GM12875 (cell line): ENCODE results near the gene RANBP9.

ENCODE experiments used
- H3K4me3 ChIP-seq: one replicate; pipeline ENCODE4 v1.5.1; 2011; ENCODE audit warnings: low read depth, low read length, control low read depth
- TF ChIP-seq, protein P1 (sequence below): IDR thresholded peaks from 2 replicates; pipeline ENCODE4 v1.5.1; 2011; ENCODE audit warnings: low read depth, mild to moderate bottlenecking, control low read depth, inconsistent platforms, low read length, moderate library complexity, borderline replicate concordance; ENCODE audit not compliant: insufficient read depth

Gene RANBP9

GRCh38 chr6:13741365-13741764 is 29.7 kb upstream of the RANBP9 start:
- H3K4me3 ChIP-seq, result no peak overlapping the region
- TF ChIP-seq, protein P1, sequence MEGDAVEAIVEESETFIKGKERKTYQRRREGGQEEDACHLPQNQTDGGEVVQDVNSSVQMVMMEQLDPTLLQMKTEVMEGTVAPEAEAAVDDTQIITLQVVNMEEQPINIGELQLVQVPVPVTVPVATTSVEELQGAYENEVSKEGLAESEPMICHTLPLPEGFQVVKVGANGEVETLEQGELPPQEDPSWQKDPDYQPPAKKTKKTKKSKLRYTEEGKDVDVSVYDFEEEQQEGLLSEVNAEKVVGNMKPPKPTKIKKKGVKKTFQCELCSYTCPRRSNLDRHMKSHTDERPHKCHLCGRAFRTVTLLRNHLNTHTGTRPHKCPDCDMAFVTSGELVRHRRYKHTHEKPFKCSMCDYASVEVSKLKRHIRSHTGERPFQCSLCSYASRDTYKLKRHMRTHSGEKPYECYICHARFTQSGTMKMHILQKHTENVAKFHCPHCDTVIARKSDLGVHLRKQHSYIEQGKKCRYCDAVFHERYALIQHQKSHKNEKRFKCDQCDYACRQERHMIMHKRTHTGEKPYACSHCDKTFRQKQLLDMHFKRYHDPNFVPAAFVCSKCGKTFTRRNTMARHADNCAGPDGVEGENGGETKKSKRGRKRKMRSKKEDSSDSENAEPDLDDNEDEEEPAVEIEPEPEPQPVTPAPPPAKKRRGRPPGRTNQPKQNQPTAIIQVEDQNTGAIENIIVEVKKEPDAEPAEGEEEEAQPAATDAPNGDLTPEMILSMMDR, result no peak

DNA sequence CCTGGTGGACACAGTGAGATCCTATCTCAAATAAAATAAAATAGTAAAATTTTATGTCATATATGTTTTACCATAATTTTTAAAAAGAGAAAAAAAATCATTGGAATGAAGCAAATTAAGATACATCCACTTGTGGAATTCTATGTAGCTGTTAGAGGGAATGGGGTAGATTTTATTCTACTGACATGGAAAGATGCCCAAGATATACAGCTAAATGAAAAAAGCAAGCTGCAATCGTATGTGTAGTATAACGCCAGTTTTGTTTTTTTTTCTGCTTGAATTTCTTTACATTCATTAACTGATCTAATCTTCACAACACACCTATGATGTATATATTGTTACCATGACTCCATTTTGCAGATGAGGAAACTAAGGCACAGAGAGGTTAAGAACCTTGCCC is 23.4 kb upstream of the RANBP9 start:
- TF ChIP-seq, protein P1, result no peak
- H3K4me3 ChIP-seq, result no peak overlapping the region

DNA sequence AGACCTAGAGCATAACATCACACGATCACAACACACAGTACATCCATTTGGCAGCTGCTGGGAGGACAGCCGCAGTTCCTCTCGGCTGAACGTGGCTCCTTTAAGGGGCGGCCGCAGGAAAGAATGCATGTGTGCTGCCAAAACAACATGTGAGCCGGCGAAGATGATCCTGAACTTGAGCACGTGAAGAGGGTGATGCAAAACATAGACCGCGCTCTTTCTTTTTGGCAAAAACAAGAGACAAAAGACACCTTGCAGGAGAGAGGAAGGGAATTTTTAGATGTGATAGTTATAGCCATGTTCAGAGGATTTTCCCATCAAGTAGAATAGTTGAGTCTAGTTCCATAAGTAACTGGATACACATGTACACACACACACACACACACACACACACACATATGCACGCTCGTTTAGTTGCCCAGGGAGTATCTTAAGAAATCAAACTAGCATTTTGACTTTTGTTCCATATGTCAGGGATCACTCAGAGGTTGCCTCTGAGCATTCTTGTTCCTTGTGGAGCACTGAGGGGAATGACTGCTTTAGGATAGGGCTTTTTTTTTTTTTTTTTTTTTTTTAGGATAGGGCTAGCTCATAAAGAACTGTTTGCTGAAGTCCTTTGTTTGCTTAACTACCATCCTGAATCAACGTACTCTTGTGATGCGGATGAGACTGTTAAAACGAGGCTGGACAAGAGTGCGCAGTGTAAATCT is 21.7 kb upstream of the RANBP9 start:
- no peak overlapping the region for H3K4me3 ChIP-seq
- TF ChIP-seq, protein P1, result no peak

- TF ChIP-seq, protein P1, result no peak
- no peak overlapping the region for H3K4me3 ChIP-seq
These were observed 19.1 kb upstream of the RANBP9 start for GRCh38 chr6:13730704-13731103.

GRCh38 chr6:13729891-13730290 is 18.3 kb upstream of the RANBP9 start:
- no peak overlapping the region for H3K4me3 ChIP-seq
- TF ChIP-seq, protein P1, result no peak

- TF ChIP-seq, protein P1, result no peak
- H3K4me3 ChIP-seq, result no peak overlapping the region
These were observed 13.9 kb upstream of the RANBP9 start for GRCh38 chr6:13725570-13725969.

DNA sequence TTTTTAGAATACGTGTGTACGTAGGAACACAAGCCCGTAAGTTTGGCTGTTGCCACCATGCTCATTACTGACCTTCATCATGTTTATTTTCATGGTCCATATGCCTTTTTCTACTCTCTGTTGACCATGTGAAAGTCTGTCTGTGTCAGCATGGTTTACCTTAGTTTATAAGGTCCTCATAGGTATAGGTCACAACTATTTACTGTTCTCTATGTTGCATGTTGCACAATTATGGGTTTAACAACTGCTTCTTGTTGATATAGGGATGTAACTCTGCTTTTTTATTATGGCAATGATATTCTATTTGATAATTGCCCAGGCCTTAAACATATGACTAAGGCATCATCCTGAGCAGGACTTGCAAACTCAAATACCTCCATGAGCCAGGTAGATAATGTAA is 13.4 kb upstream of the RANBP9 start:
- no peak overlapping the region for H3K4me3 ChIP-seq
- TF ChIP-seq, protein P1, result no peak
